SK-N-MC (cell line): Measurements from ENCODE around the gene DMRT3.

ENCODE experiments used
- EZH2 ChIP-seq: fragments of 200-600 bp; sonication (generic); IDR thresholded peaks from one replicate; pipeline ENCODE4 v1.6.1; 2017; ENCODE audit warnings: antibody characterized with exemption
- POLR2AphosphoS5 ChIP-seq: IDR thresholded peaks from 2 replicates; pipeline ENCODE4 v1.6.1; 2012; ENCODE audit warnings: mild to moderate bottlenecking, low read depth, low read length, borderline replicate concordance

DNA sequence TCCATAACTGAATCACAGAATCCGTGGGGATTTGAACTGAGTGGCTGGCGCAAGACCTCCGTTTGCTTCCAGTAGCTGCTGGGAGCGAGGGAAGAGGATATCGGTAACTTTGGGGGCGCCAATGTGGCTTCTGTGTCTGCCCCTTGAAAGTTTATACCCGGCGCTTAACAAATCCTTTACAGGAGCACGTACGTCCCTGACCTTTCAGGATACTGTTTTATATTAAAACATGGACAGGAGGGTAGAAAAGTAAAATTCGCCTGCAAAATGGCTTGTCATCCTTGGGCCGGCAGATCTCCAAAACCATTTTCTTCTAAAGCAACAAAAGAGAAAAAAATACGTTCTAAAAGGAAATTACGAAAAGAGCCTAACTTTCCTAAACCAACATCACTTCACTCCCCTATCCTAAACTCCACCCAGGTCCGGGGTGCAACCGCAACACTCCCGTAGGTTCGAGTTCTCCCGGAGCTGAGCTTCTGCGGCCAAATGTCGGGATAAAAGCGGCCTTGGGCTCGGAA, 656 bp upstream of the DMRT3 start:
- peak; percentile 87 for TF ChIP-seq EZH2
- no peak for TF ChIP-seq POLR2AphosphoS5
